ENCODE data around the gene ACYP2. TPM values are rescaled to one million over a fixed set of nuclear protein-coding genes. Genes with fewer than 3 reads are reported as not detected.

Gene ACYP2
- total RNA-seq, 1 donor: 9.0 TPM

GRCh38 chr2:54295911-54296310 lies 180.5 kb downstream of the ACYP2 start:
- Histone ChIP-seq H3K9me3 (ENCODE audit: low read depth, low read length) (no peaks in the 10 kb centered on the region), H3K4me2 (ENCODE audit: insufficient read depth, low read length) (no peak overlapping the region), H3K27ac (ENCODE audit: low read depth, low read length) (no peak overlapping the region), H3K4me1 (ENCODE audit: insufficient read depth, low read length) (peaks cover 4% of the 10 kb centered on the region), H3K36me3 (ENCODE audit: insufficient read depth, low read length) (no peaks in the 10 kb centered on the region), H3K4me3 (ENCODE audit: insufficient read depth, low read length) (no peak overlapping the region), H2AFZ (ENCODE audit: low read length) (no peak overlapping the region), H4K20me1 (ENCODE audit: insufficient read depth, low read length) (no peaks in the 10 kb centered on the region), H3K79me2 (ENCODE audit: insufficient read depth, low read length) (no peaks in the 10 kb centered on the region), H3K27me3 (ENCODE audit: insufficient read depth, low read length) (no peaks in the 10 kb centered on the region)
- DNase-seq (ENCODE audit: insufficient read length, low spot score, missing footprints): no peak
- no peak for TF ChIP-seq CTCF (IDR thresholded peaks at IDR 0.05; ENCODE audit: extremely low read depth, low read depth, low read length)

- H3K79me2 ChIP-seq (ENCODE audit: insufficient read depth, low read length): no peaks in the 10 kb centered on the region
- no peak overlapping the region for H3K27ac ChIP-seq (ENCODE audit: low read depth, low read length)
- H3K27me3 ChIP-seq (ENCODE audit: insufficient read depth, low read length): no peaks in the 10 kb centered on the region
- H4K20me1 ChIP-seq (ENCODE audit: insufficient read depth, low read length): no peaks in the 10 kb centered on the region
- H3K9me3 ChIP-seq (ENCODE audit: low read depth, low read length): no peaks in the 10 kb centered on the region
- no peak overlapping the region for H3K4me2 ChIP-seq (ENCODE audit: insufficient read depth, low read length)
- TF ChIP-seq CTCF (IDR thresholded peaks at IDR 0.05; ENCODE audit: extremely low read depth, low read depth, low read length): no peak
- no peak overlapping the region for H2AFZ ChIP-seq (ENCODE audit: low read length)
- no peak overlapping the region for H3K4me3 ChIP-seq (ENCODE audit: insufficient read depth, low read length)
- H3K4me1 ChIP-seq (ENCODE audit: insufficient read depth, low read length): peaks cover 4% of the 10 kb centered on the region
- no peak for DNase-seq (ENCODE audit: insufficient read length, low spot score, missing footprints)
- no peaks in the 10 kb centered on the region for H3K36me3 ChIP-seq (ENCODE audit: insufficient read depth, low read length)
These were observed 183.1 kb downstream of the ACYP2 start for GRCh38 chr2:54298514-54298913.

GRCh38 chr2:54303631-54304030 lies 188.2 kb downstream of the ACYP2 start:
- no peaks in the 10 kb centered on the region for H3K79me2 ChIP-seq (ENCODE audit: insufficient read depth, low read length)
- no peaks in the 10 kb centered on the region for H3K27me3 ChIP-seq (ENCODE audit: insufficient read depth, low read length)
- no peaks in the 10 kb centered on the region for H3K36me3 ChIP-seq (ENCODE audit: insufficient read depth, low read length)
- no peaks in the 10 kb centered on the region for H4K20me1 ChIP-seq (ENCODE audit: insufficient read depth, low read length)
- TF ChIP-seq CTCF (IDR thresholded peaks at IDR 0.05; ENCODE audit: extremely low read depth, low read depth, low read length): no peak
- no peak overlapping the region for H2AFZ ChIP-seq (ENCODE audit: low read length)
- H3K4me3 ChIP-seq (ENCODE audit: insufficient read depth, low read length): no peak overlapping the region
- H3K27ac ChIP-seq (ENCODE audit: low read depth, low read length): no peak overlapping the region
- no peak for DNase-seq (ENCODE audit: insufficient read length, low spot score, missing footprints)
- no peak overlapping the region for H3K4me2 ChIP-seq (ENCODE audit: insufficient read depth, low read length)
- no peaks in the 10 kb centered on the region for H3K9me3 ChIP-seq (ENCODE audit: low read depth, low read length)
- H3K4me1 ChIP-seq (ENCODE audit: insufficient read depth, low read length): peaks cover 13% of the 10 kb centered on the region

GRCh38 chr2:54306556-54306955 lies 191.1 kb downstream of the ACYP2 start:
- Histone ChIP-seq H3K4me3 (ENCODE audit: insufficient read depth, low read length) (no peak overlapping the region), H4K20me1 (ENCODE audit: insufficient read depth, low read length) (no peaks in the 10 kb centered on the region), H3K4me1 (ENCODE audit: insufficient read depth, low read length) (peaks cover 10% of the 10 kb centered on the region), H3K27ac (ENCODE audit: low read depth, low read length) (no peak overlapping the region), H3K79me2 (ENCODE audit: insufficient read depth, low read length) (no peaks in the 10 kb centered on the region), H3K4me2 (ENCODE audit: insufficient read depth, low read length) (peak overlapping the region; percentile 24), H2AFZ (ENCODE audit: low read length) (no peak overlapping the region), H3K27me3 (ENCODE audit: insufficient read depth, low read length) (no peaks in the 10 kb centered on the region), H3K36me3 (ENCODE audit: insufficient read depth, low read length) (no peaks in the 10 kb centered on the region), H3K9me3 (ENCODE audit: low read depth, low read length) (no peaks in the 10 kb centered on the region)
- no peak for TF ChIP-seq CTCF (IDR thresholded peaks at IDR 0.05; ENCODE audit: extremely low read depth, low read depth, low read length)
- DNase-seq (ENCODE audit: insufficient read length, low spot score, missing footprints): peak; percentile 51
